ENCODE results near the gene DCC.

- no peak for TF ChIP-seq CTCF (IDR thresholded peaks at IDR 0.05)
- TF ChIP-seq EP300 (IDR thresholded peaks at IDR 0.05) = no peak
Measured at GRCh38 chr18:52746986-52747385, 407.0 kb downstream of the DCC start.
